KMS-11 (cell line): ENCODE measurements around the gene ZBED1.
"Not testable (repeated sequence)": the region's sequence is repeated elsewhere in the genome, so short reads cannot be mapped to it uniquely, and the experiment has no call there.

ENCODE experiments used
- H2AFZ ChIP-seq: fragments of 200-600 bp; sonication (generic); 2 replicates; pipeline ENCODE4 v1.6.1; 2016; ENCODE audit warnings: antibody characterized with exemption, mixed run types, low read depth
- H3K27ac ChIP-seq: fragments of 200-600 bp; sonication (generic); 2 replicates; pipeline ENCODE4 v1.6.1; 2016; ENCODE audit warnings: mild to moderate bottlenecking, mixed run types
- H3K27me3 ChIP-seq: fragments of 200-600 bp; sonication (generic); 2 replicates; pipeline ENCODE4 v1.6.1; 2017; ENCODE audit warnings: mild to moderate bottlenecking, low read depth, mixed run types, moderate library complexity; ENCODE audit not compliant: insufficient read depth
- H3K36me3 ChIP-seq: fragments of 200-600 bp; sonication (generic); 2 replicates; pipeline ENCODE4 v1.6.1; 2017; ENCODE audit warnings: mild to moderate bottlenecking, mixed run types; ENCODE audit not compliant: insufficient read depth
- H3K4me1 ChIP-seq: fragments of 200-600 bp; sonication (generic); 2 replicates; pipeline ENCODE4 v1.6.1; 2016; ENCODE audit warnings: mild to moderate bottlenecking, low read depth, mixed run types; ENCODE audit not compliant: poor library complexity, severe bottlenecking
- H3K4me2 ChIP-seq: fragments of 200-600 bp; sonication (generic); 2 replicates; pipeline ENCODE4 v1.7.0; 2016; ENCODE audit warnings: mild to moderate bottlenecking, mixed run types
- H3K4me3 ChIP-seq: fragments of 200-600 bp; sonication (generic); IDR thresholded peaks from 2 replicates; pipeline ENCODE4 v1.6.1; 2017; ENCODE audit warnings: low read depth, low read length, mixed read lengths; ENCODE audit not compliant: insufficient read depth
- H3K79me2 ChIP-seq: fragments of 200-600 bp; sonication (generic); 2 replicates; pipeline ENCODE4 v1.6.1; 2016; ENCODE audit warnings: low read depth, mixed run types; ENCODE audit not compliant: insufficient read depth
- H3K9ac ChIP-seq: fragments of 200-600 bp; sonication (generic); 2 replicates; pipeline ENCODE4 v1.6.1; 2016; ENCODE audit warnings: mild to moderate bottlenecking, mixed run types
- H4K20me1 ChIP-seq: fragments of 200-600 bp; sonication (generic); 2 replicates; pipeline ENCODE4 v1.6.1; 2016; ENCODE audit warnings: mild to moderate bottlenecking, mixed run types; ENCODE audit not compliant: insufficient read depth
- TF ChIP-seq, protein P1 (sequence below): fragments of 200-600 bp; sonication (generic); conservative IDR thresholded peaks from 2 replicates; pipeline ENCODE4 v1.6.1; 2017; ENCODE audit warnings: low read depth, mild to moderate bottlenecking, antibody characterized with exemption, low read length, moderate library complexity, mixed read lengths

Gene ZBED1

DNA sequence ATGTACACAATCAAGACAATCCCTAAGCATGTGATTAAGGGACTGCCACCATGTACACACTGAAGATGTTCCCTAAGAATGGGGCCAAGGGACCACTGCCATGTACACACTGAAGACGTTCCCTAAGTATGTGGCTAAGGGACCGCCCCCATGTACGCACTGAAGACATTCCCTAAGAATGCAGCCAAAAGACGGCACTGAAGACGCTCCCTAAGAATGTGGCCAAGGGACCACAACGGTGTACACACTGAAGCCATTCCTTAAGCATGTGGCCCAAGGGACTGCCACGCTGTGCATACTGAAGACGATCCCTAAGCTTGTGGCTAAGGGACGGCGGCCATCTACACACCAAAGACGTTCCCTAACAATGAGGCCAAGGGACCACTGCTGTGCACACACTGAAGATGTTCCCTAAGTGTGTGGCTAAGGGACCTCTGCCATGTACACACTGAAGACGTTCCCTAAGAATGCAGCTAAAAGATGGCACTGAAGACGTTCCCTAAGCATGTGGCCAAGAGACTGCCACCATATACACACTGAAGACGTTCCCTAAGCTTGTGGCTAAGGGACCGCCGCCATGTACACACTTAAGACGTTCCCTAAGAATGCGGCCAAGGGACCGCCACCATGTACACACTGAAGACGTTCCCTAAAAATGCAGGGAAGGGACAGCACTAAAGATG is 26.4 kb downstream of the ZBED1 start:
- Histone ChIP-seq H3K4me2 (no peak overlapping the region), H4K20me1 (no peaks in the 10 kb centered on the region)

DNA sequence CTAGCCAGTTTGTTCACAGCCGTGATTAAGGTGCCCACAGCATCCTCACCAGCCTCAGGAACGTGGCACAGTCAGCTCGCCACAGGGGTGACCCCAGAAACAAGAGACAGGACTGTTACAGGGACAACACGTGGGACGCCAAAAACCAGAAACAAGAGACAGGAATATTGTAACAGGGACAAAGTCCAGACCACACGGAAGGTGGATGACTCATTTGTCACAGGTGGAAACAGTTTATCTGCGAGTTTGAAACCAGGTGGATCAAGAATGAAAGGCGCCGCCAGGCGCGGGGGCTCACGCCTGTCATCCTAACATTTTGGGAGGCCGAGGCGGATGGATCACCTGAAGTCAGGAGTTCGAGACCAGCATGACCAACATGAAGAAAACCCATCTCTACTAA is 27.7 kb downstream of the ZBED1 start:
- H3K27ac ChIP-seq, H2AFZ ChIP-seq, H3K36me3 ChIP-seq, H3K79me2 ChIP-seq, H3K4me3 ChIP-seq, H3K4me1 ChIP-seq, H3K27me3 ChIP-seq, H4K20me1 ChIP-seq, H3K9ac ChIP-seq, H3K4me2 ChIP-seq: not testable (repeated sequence)

More for the DNA sequence above, 26.4 kb downstream of the ZBED1 start:
- no peaks in the 10 kb centered on the region for H3K27me3 ChIP-seq
- H3K79me2 ChIP-seq: no peaks in the 10 kb centered on the region; the same call in 1 of the 2 replicates
- H2AFZ ChIP-seq: no peak overlapping the region
- TF ChIP-seq, protein P1, sequence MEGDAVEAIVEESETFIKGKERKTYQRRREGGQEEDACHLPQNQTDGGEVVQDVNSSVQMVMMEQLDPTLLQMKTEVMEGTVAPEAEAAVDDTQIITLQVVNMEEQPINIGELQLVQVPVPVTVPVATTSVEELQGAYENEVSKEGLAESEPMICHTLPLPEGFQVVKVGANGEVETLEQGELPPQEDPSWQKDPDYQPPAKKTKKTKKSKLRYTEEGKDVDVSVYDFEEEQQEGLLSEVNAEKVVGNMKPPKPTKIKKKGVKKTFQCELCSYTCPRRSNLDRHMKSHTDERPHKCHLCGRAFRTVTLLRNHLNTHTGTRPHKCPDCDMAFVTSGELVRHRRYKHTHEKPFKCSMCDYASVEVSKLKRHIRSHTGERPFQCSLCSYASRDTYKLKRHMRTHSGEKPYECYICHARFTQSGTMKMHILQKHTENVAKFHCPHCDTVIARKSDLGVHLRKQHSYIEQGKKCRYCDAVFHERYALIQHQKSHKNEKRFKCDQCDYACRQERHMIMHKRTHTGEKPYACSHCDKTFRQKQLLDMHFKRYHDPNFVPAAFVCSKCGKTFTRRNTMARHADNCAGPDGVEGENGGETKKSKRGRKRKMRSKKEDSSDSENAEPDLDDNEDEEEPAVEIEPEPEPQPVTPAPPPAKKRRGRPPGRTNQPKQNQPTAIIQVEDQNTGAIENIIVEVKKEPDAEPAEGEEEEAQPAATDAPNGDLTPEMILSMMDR: no peak
- no peak overlapping the region for H3K9ac ChIP-seq
- H3K4me1 ChIP-seq: no peaks in the 10 kb centered on the region
- H3K27ac ChIP-seq: no peak overlapping the region
- H3K36me3 ChIP-seq: no peaks in the 10 kb centered on the region
- no peak overlapping the region for H3K4me3 ChIP-seq

DNA sequence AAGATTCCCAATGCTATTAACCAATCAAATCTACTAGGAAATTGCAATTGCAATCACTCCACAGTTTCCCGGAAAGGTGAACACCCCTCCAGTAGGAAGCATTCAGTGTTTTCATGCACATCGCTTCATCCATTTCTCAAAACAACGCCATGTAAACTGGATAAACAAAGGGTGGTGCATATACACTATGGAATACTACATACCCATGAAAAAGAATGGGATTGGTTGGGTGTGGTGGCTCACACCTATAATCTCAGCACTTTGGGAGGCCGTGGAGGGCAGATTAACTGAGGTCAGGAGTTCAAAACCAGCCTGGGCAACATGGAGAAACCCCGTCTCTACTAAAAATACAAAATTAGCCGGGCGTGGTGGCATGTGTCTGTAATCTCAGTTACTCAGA is 29.1 kb downstream of the ZBED1 start:
- no peaks in the 10 kb centered on the region for H3K4me1 ChIP-seq
- H3K27me3 ChIP-seq: no peaks in the 10 kb centered on the region
- no peak overlapping the region for H3K4me2 ChIP-seq
- no peaks in the 10 kb centered on the region for H3K36me3 ChIP-seq
- no peaks in the 10 kb centered on the region; the same call in 1 of the 2 replicates for H3K79me2 ChIP-seq
- no peak overlapping the region for H3K9ac ChIP-seq
- H2AFZ ChIP-seq: no peak overlapping the region
- H3K27ac ChIP-seq: no peak overlapping the region
- H4K20me1 ChIP-seq: no peaks in the 10 kb centered on the region
- TF ChIP-seq, protein P1: no peak
- no peak overlapping the region for H3K4me3 ChIP-seq

DNA sequence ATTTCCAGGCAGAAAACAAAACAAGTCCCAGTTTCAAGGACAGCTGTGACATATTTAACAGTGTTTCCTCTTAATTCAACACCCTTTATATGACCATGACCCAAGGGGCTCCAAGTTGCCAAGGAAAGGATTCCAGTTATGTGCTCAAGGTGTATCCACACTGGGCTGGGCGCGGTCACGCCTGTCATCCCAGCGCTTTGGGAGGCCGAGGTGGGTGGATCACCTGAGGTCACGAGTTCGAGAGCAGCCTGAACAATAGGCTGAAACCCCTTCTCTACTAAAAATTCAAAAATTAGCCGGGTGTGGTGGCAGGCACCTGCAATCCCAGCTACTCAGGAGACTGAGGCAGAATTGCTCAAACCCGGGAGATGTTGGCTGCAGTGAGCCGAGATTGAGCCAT is 29.6 kb downstream of the ZBED1 start:
- not testable (repeated sequence) for H3K27me3 ChIP-seq, H3K4me1 ChIP-seq, H2AFZ ChIP-seq, H3K4me3 ChIP-seq, H3K9ac ChIP-seq, H3K27ac ChIP-seq, H3K4me2 ChIP-seq, H3K79me2 ChIP-seq, H3K36me3 ChIP-seq, H4K20me1 ChIP-seq

DNA sequence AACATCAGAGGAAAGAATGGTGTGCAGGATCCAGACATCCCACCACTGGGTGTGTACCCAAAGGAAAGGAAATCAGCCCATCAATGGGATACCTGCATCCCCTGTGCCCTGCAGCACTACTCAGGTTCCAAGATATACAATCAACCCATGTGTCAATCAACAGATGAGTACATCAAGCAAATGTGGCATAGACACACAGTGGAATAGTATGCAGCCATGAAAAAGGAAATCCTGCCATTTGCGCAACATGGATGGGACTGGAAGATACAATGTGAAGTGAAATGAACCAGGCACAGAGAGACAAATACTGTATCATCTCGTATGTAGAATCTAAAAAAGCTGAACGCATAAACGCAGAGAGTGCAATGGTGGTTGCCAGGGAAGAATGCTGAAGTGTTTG is 30.9 kb downstream of the ZBED1 start:
- H3K27me3 ChIP-seq, H3K36me3 ChIP-seq, H3K79me2 ChIP-seq, H3K4me3 ChIP-seq, H3K4me1 ChIP-seq, H4K20me1 ChIP-seq, H2AFZ ChIP-seq, H3K4me2 ChIP-seq, H3K27ac ChIP-seq, H3K9ac ChIP-seq: not testable (repeated sequence)

DNA sequence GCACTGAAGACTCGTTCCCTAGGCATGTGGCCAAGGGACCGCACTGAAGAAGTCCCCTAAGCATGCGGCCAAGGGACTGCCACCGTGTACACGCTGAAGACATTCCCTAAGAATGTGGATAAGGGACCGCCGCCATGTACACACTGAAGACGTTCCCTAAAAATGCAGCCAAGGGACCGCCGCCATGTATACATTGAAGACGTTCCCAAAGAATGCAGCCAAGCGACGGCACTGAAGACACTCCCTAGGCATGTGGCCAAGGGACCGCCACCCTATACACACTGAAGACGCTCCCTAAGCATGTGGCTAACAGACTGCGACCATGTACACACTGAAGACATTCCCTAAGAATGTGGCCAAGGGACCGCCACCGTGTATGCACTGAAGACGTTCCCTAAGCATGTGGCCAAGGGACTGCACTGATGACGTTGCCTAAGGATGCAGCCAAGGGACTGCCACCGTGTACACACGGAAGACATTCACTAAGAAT is 31.5 kb downstream of the ZBED1 start:
- H3K4me3 ChIP-seq: no peak overlapping the region
- H3K27me3 ChIP-seq: no peaks in the 10 kb centered on the region
- no peaks in the 10 kb centered on the region for H3K36me3 ChIP-seq
- no peaks in the 10 kb centered on the region for H3K4me1 ChIP-seq
- H3K4me2 ChIP-seq: no peak overlapping the region
- H2AFZ ChIP-seq: no peak overlapping the region
- H3K9ac ChIP-seq: no peak overlapping the region
- H3K27ac ChIP-seq: no peak overlapping the region
- TF ChIP-seq, protein P1: no peak
- H4K20me1 ChIP-seq: no peaks in the 10 kb centered on the region
- H3K79me2 ChIP-seq: no peaks in the 10 kb centered on the region; the same call in 1 of the 2 replicates
